EL (cell line): ENCODE results near the gene PODNL1.

Experiments
- DNase-seq: peaks from one replicate; pipeline ENCODE4 v3.0.0-alpha.2; 2016

The PODNL1 gene

DNA sequence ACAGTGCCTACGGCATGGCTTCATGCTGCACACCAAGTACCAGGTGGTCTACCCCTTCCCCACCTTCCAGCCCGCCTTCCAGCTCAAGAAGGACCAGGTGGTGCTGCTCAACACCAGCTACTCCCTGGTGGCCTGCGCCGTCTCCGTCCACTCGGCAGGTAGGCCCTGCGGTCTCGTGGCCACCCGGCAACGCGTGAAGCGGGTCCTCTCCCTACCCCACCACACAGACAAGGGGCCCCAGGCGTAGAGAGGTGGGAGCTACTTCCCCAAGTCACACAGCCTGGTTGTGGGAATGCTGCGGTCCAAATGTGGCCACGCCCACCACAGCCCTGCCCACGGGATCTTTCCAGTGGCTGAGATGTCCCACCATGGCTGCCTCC, 18.1 kb upstream of the PODNL1 start:
- no peak for DNase-seq

DNA sequence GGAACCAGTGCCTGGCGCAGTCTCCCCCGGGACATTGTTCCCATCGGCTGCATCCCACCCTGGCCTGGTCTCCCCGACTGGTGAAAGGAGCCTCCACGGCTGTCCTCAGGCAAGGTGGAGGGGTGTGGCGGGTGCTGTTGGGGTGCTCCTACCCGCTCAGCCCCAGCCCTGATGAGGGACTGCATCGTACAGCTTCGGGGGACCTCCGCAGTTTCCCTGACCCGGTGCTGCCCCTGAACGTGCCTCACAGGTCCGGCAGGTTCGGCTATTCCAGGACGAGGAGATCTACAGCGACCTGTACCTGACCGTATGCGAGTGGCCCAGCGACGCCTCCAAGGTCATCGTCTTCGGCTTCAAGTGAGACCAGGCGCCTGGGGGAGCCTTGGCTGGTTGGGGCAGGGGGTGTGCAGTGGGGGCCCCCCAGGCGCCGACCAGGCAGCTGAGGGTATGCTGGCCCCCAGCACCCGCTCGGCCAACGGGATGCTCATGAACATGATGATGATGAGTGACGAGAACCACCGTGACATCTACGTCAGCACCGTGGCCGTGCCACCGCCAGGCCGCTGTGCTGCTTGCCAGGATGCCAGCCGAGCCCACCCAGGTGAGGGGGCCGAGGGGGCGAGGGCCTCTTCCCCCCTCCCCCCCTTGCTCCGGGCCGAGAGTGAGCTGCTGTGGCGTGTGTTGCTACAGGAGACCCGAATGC, 17.6 kb upstream of the PODNL1 start:
- no peak for DNase-seq

DNA sequence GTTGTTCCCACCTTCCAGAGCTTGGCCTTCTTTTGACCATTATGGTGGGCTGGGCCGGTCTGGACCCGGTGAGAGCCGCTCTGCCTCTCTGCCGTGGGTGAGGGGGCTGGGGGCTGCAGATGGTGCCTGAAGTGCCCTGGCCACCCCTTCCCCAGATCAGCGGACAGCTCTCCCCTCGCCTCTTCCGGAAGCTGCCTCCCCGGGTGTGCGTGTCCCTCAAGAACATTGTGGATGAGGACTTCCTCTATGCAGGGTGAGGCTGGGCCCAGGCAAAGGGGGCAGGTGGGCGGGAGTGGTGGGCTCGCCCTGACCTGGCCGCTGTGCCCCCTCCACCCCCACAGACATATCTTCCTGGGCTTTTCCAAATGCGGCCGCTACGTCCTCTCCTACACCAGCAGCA, 16.0 kb upstream of the PODNL1 start:
- DNase-seq, result no peak

DNA sequence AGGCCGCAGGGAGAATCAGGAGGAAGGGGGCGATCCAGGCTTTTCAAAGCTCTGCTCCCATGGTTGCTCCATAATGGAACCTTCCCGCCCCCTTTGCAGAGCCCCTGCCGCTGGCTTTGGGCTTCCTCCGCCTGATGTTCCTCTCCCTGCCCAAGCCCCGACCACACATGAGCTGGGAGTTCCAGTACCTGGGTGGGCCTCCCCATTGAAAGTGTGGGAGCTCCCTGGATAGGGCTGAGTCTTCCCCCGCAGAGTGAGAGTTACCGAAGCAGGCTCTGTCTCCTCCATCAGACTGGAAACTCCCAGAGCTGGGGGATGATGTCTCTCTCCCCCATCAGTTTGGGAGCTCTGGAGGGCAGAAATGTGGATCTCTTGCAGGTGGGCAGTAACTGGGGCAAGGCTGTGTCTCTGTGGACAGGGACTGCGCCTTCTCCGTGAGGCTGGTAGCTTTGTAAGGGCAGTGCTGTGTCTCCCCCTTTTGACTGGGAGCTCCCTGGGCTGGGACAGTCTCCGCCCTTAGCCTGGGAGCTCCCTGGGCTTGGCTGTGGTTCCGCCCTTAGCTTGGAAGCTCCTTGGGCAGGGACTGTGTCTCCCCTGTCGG, 14.8 kb upstream of the PODNL1 start:
- peak; percentile 71 for DNase-seq

- DNase-seq, result peak; percentile 100
Observed at GRCh38 chr19:13952154-13952930, 14.1 kb upstream of the PODNL1 start, which contains the start of gene DCAF15. Gene DCAF15 (plus strand): TSS chr19:13952509. CDS start chr19:13952513, 4 bp downstream.

DNA sequence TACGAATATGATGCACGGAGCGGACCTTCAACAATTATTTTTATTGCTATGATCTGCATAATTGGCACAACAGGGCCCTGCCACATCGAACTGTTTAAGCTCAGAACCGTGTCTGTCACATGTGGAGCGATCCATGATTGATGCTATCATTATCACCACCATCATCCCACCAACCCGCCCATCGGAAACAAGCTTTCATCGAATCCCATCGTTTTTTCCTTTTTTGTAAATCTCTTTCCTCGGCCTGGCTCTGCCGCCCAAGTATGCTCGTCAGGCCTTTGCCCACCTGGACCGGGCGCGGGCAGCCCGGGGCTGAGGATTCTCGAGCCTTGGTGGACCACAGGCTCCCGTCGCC, 13.6 kb upstream of the PODNL1 start:
- DNase-seq, result no peak

DNA sequence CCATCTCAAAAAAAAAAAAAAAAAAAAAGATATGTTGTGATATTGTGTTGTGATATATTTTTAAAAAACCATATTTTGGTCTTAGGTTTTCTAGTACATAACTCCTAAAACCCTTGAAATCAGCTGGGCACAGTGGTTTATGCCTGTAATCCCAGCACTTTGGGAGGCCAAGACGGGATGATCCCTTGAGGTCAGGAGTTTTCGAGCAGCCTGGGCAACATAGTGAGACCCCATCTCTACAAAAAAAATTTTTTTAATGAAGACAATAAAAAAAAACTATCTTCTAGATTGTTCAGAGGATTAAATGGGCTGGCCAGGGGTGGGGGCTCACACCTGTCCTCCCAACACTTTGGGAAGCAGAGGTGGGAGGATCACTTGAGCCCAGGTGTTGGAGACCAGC, 12.8 kb upstream of the PODNL1 start:
- no peak for DNase-seq

GRCh38 chr19:13946414-13946813, 8.2 kb upstream of the PODNL1 start:
- no peak for DNase-seq

DNA sequence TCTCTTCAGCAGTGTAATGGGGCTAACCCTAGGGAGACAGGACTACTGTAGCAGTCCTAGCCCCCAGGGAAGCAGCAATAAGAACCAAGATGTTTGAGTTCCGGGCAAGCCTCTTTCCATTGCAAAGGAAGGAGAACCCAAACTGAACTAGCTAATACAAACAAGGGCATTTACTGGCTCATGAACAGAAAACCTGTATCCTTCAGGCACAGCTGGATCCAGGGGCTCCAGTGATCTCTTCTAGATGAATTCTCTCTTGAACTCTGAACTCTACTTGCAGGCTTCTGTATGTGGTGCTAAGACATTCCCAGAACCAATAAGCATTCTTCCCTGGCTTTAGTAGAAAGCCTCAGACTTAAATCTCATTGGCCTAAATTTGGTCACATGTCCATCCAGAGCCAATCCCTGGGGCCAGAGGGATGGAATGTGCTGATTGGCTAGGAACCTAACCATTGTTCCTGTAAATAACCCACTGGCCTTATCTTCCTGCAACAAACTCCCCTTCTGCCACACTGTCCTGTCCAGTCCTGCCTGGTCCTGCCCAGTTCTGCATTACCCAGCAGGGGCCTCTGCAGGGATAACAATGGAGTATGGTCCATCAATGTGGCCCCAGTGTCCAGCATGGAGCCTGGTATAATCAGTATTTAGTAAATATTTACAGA, 3.9 kb upstream of the PODNL1 start:
- no peak for DNase-seq

DNA sequence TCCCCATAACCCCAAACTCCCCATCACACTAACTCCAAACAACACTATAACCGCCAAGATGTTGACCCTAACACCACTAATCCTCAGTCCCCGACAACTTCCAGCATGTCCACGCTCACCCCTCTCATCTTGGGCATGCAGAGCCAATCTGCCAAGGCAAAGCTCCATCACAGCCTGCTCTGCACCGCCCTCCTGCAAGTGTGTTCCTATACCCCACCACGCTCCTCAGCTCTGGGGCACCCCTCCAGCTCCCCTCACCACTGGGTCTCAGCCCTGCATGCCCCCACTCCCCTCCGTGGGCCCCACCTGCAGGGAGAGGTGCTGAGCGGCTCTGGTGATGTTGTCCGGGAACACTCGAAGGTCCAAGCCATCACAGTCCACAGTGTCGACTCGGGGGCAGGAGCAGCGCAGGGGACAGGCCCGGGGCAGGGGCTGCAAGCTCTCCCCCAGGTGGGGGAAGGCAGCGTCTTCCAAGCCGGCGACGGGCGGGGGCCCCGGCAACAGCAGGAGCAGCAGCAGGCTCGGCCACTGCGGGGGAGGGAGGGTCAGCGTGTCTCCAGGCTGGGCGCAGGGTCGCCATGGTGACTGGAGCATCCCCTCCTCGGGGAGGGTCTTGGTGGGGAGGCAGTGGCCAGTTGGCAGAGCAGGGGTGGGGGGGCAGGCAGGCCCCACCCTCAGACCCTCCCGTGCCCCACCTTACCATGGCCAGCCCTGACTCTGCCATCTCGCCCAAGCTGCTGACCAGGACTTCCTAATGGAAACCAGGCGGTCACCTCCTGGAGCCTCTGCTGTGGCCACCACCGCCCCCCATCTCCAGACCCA, 527 bp downstream of the PODNL1 start:
- peak; percentile 17 for DNase-seq

DNA sequence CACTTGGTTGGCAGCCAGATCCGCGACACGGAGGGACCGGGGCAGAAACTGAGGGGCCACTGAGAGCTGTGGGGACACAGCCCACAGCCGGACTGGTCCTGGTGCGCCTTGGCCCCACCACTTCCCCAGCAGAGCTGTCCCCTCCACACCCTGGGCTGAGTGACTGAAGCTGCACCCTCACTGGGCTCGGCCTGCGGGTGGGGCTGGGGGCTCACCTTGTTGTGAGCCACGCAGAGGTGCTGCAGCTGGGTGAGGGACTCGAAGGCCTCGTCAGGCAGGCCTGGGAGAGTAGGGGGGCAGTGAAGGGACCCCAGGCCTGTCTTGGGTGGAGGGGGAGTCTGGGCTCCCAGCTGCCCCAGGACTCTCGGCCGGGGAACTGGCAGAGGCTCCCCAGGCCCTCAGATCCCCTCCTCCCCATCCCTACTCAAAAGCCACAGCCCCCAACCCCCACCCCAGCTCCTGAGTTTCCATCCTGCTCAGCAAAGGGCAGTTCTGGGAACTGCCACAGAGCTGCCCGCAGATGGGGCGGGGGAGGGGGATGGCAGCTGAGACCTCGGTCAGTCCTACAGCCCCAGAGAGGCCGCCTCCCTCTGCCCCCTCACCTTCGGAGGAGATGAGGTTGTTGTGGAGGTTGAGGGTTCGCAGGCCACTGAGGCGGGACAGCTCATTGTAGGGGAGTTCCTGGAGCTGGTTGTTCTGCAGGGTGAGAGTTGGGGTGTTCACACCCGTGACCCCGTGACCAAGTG, 2.3 kb downstream of the PODNL1 start:
- DNase-seq, result no peak

DNA sequence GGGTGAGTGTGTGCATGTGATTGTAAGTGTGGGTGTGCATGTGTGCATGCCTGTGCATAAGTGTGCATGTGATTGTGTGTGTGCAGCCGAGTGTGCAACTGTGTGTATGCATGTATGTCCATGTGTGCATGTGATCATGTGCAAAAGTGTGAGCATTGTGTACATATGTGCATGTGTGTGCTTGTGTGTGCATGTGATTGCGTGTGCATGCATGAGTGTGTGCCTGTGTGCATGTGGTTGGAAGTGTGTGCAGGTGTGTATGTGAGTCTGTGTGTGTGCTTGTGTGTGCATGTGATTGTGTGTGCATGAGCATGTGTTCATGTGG, 3.5 kb downstream of the PODNL1 start:
- no peak for DNase-seq

DNA sequence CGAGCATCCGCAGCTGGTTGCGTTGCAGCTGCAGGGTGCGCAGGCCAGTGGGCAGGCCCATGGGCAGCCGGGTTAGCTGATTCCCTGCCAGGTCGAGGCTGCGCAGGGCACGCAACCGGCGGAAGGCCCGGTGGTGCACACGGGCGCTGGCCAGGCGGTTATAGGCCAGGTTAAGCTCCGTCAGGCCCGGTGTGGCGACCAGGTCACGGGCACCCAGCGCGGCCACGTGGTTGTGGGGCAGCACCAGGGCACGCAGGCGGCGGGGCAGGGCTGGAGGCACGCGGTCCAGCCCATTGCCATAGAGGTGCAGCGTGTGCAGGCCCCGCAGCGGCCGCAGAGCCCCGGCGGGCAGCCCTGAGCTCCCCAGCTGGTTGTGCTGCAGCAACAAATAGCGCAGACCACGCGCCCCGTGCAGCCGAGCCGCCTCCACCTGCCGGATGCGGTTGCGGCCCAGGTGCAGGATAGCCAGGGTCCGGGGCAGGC, 5.3 kb downstream of the PODNL1 start:
- no peak for DNase-seq

- no peak for DNase-seq
Observed at GRCh38 chr19:13932149-13932637, 6.0 kb downstream of the PODNL1 start.

GRCh38 chr19:13931391-13932148, 6.6 kb downstream of the PODNL1 start:
- DNase-seq, result no peak

DNA sequence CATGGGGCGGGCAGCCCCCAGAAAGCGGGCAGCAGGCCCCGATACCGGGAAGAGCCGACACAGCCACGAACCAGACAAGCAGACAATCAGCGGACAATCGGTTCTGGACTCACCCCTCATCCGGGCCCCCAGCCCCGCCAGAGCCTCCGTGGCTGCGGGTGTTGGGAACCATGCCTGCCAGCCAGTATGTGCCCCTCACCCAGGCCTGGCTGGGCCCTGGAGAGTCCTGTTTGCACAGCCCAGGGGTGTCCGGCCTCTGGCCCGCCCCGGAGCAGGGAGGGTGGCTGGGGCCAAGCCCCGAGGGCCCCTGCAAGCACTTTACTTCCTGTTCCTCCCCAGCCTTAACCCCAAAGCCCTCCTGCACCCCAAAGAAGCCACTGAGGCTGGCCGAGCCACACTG, 7.8 kb downstream of the PODNL1 start:
- no peak for DNase-seq

- DNase-seq, result no peak
Observed at GRCh38 chr19:13929956-13930355, 8.3 kb downstream of the PODNL1 start.

DNA sequence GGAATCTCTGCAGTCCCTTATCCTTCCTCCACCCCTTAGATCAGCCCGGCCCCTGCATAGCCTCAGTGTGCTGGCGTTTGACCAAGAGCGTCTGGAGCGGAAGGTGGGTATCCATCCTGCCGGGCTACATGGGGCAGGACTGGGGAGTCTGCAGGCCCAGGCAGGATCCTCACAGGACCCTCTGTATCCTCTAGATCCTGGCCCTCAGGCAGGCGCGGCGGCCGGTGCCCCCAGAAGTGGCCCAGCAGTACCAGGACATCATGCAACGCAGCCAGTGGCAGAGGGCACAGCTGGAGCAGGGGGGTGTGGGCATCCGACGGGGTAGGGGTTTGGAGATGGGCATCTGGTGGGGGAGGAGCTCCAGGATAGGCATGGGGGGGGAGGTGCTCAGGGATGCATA, 8.9 kb downstream of the PODNL1 start:
- no peak for DNase-seq

- DNase-seq, result no peak
Observed at GRCh38 chr19:13926715-13927114, 11.5 kb downstream of the PODNL1 start.

- no peak for DNase-seq
Observed at GRCh38 chr19:13926010-13926409, 12.2 kb downstream of the PODNL1 start.
